SJSA1 (cell line): ENCODE measurements around the gene KCNK10. TPM values are rescaled to one million over a fixed set of nuclear protein-coding genes. Genes with fewer than 3 reads are reported as not detected.

ENCODE experiments used
- DNase-seq, 2 experiments: peaks; one replicate each; pipeline ENCODE4 v3.0.0-alpha.2; 2015 to 2020; ENCODE audit warnings: low spot score in 2 of 2, low read depth in 1 of 2
- H3K27ac ChIP-seq: fragments of 250-450 bp; sonication (Bioruptor Pico); 2 replicates; pipeline ENCODE4 v1.5.1; 2020; ENCODE audit warnings: mild to moderate bottlenecking, moderate library complexity
- H3K27me3 ChIP-seq: fragments of 250-450 bp; sonication (Bioruptor Pico); replicated peaks from 2 replicates; pipeline ENCODE4 v1.5.1; 2020; ENCODE audit warnings: mild to moderate bottlenecking, moderate library complexity
- H3K36me3 ChIP-seq: fragments of 250-450 bp; sonication (Bioruptor Pico); 2 replicates; pipeline ENCODE4 v1.5.1; 2020; ENCODE audit warnings: mild to moderate bottlenecking
- H3K4me1 ChIP-seq: fragments of 250-450 bp; sonication (Bioruptor Pico); replicated peaks from 2 replicates; pipeline ENCODE4 v1.6.1; 2021; ENCODE audit warnings: mild to moderate bottlenecking
- H3K4me3 ChIP-seq: fragments of 250-450 bp; sonication (Bioruptor Pico); 2 replicates; pipeline ENCODE4 v1.5.1; 2020; ENCODE audit warnings: mild to moderate bottlenecking
- H3K9me3 ChIP-seq: fragments of 250-450 bp; sonication (Bioruptor Pico); replicated peaks from 2 replicates; pipeline ENCODE4 v1.5.1; 2020; ENCODE audit warnings: mild to moderate bottlenecking
- total RNA-seq: library from RNA; depleted of rRNA; stranded (reverse); fragments of >200 nt; shearing (Covaris generic); gene quantifications from 2 replicates; pipeline ENCODE4 v1.2.3, GENCODE V29; 2014

The KCNK10 gene
- total RNA-seq, 1 experiment from 2014 or later: not detected

DNA sequence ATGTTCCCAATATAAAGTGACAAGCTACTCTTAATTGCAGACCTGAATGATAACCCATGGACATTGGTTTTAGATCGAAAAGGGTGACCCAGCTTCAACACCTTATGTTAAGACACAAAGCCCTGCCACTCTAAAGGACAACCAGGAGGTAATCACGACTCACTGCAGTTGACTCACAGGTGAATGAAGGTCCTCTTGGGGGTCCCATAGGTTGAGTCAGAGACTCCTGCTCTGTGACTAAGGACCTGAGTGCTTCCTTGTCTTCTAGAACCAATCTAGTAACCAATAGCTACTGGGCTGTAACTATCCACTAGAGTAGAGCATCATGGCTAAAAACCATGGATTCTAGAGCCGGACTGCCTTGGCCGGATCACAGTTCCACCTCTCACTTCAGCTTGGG lies 73.8 kb downstream of the KCNK10 start:
- no peak for DNase-seq
- H3K36me3 ChIP-seq: no peaks in the 10 kb centered on the region
- H3K4me3 ChIP-seq: no peak overlapping the region
- H3K9me3 ChIP-seq: no peaks in the 10 kb centered on the region
- H3K4me1 ChIP-seq: no peaks in the 10 kb centered on the region
- H3K27me3 ChIP-seq: no peaks in the 10 kb centered on the region
- no peak overlapping the region for H3K27ac ChIP-seq

DNA sequence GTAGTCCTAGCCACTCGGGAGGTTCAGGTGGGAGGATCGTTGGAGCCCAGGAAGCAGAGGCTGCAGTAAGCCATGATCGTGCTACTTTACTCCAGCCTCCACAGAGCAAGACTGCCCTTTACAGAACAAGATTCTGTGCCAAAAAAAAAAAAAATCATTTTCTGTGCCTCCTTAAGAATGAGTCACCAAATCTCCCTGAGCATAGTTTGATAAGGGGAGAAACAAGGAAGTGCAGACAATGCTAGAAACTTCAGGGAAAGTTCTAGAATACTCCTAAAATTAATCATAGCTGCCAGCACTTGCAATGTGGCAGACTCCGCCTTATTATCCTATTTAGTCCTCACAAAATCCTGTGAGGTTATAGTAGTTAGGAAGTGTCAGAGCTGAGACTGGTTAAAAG lies 74.5 kb downstream of the KCNK10 start:
- Histone ChIP-seq H3K27ac (no peak overlapping the region), H3K4me1 (no peaks in the 10 kb centered on the region), H3K4me3 (no peak overlapping the region), H3K9me3 (no peaks in the 10 kb centered on the region), H3K36me3 (no peaks in the 10 kb centered on the region), H3K27me3 (no peaks in the 10 kb centered on the region)
- no peak for DNase-seq

DNA sequence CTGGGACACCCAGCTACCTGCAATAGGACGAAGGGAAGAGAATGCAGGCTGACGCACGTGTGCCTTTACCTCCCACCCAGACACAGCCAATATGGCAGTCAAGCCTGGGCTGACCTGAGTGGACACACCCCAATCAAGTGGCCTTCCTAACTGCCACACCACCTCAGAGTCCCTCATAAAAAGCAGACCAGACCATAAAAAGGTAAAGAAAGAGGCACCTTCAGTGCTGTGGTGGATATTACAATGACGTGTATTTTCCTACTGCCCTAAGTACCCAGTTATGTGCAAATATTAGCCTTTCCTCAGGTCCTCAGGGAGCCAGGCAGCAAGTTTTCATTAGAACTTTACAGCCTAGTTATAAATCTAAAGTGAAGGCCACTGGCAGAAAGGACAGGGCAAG lies 75.8 kb downstream of the KCNK10 start:
- H3K9me3 ChIP-seq: no peaks in the 10 kb centered on the region
- H3K4me1 ChIP-seq: no peaks in the 10 kb centered on the region
- no peaks in the 10 kb centered on the region for H3K36me3 ChIP-seq
- no peaks in the 10 kb centered on the region for H3K27me3 ChIP-seq
- H3K27ac ChIP-seq: no peak overlapping the region
- DNase-seq: no peak
- H3K4me3 ChIP-seq: no peak overlapping the region

DNA sequence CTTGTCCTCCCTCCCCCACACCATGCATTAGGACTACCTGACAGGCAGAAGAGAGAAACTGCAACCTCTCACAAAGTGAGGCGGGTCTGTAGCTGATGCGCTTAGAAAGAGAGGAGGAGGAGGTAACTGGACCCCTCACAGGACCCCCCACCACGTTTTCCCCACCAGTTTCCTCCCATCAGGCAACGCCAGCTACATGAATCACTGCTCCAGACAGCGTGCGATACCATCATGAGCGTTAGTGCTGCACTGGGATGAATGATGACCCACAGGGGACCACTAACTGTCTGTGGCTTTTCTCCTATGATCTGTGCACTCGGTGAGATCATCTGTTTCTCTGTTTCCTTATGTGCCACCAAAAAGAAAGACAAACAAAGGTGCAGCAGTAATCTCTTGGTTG lies 77.7 kb downstream of the KCNK10 start:
- H3K36me3 ChIP-seq: no peaks in the 10 kb centered on the region
- no peaks in the 10 kb centered on the region for H3K27me3 ChIP-seq
- DNase-seq: no peak
- no peak overlapping the region for H3K27ac ChIP-seq
- no peaks in the 10 kb centered on the region for H3K4me1 ChIP-seq
- H3K4me3 ChIP-seq: no peak overlapping the region
- H3K9me3 ChIP-seq: no peaks in the 10 kb centered on the region

DNA sequence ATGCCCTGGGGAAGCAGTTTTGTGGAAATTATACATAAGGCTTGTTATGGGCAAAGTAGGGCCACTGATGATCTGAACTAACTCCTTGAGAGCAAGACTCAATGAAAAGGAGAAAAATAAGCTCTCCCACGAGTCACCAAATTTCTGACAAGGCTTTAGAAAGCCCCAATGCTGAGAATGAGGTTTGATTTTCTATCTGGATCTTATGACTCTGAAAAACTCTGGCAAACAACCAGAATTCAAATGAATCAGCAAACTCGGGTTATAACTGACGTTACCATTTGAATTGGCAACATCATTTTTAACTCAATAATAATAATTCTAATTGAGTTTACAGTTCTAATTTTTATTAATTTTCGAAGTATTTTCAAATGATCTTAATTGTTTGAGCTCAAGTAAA lies 79.1 kb downstream of the KCNK10 start:
- Histone ChIP-seq H3K4me1 (no peaks in the 10 kb centered on the region), H3K27ac (no peak overlapping the region), H3K27me3 (no peaks in the 10 kb centered on the region), H3K4me3 (no peak overlapping the region), H3K9me3 (no peaks in the 10 kb centered on the region), H3K36me3 (no peaks in the 10 kb centered on the region)
- DNase-seq: no peak

DNA sequence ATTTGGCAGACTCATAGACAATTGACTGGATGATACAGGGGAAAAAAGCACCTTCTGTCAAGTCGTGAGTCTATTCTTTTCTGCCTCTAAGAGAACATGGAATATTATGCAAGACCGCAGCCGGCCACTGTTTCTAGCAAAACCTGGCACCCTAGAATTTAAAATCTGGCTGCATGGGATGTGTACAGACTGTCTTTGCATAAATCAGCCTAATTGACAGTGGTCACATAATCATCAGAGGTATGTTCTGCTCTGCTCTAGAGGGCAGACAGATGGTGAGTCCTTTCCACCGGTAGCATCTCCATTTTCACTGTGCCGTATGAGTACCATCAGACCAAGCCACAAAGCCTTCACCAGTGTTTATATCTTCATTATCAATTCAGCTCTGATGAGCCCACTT lies 80.6 kb downstream of the KCNK10 start:
- Histone ChIP-seq H3K4me1 (no peaks in the 10 kb centered on the region), H3K27ac (no peak overlapping the region), H3K9me3 (no peaks in the 10 kb centered on the region), H3K27me3 (no peaks in the 10 kb centered on the region), H3K36me3 (no peaks in the 10 kb centered on the region), H3K4me3 (no peak overlapping the region)
- DNase-seq: no peak

DNA sequence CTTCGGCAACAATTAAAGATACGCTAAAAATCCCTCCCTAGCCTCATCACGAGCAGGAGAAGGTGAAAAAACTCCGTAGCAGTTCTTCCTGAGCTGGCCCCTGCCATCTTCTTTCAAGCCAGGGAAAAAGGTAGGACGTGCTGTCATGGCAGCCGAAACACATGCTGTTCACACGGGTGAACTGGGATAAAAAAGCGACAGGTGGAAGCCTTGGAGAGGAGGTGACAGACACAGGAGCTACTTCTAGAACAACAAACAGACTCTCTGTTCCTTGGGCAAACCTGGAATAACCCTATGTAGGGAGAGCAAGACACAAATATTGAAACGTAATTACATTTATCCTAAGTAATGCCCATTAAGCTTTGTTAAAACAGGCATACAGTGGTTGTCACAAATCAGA lies 81.3 kb downstream of the KCNK10 start:
- H3K4me3 ChIP-seq: no peak overlapping the region
- H3K4me1 ChIP-seq: no peaks in the 10 kb centered on the region
- H3K36me3 ChIP-seq: no peaks in the 10 kb centered on the region
- H3K27ac ChIP-seq: no peak overlapping the region
- no peaks in the 10 kb centered on the region for H3K27me3 ChIP-seq
- no peak for DNase-seq
- no peaks in the 10 kb centered on the region for H3K9me3 ChIP-seq

DNA sequence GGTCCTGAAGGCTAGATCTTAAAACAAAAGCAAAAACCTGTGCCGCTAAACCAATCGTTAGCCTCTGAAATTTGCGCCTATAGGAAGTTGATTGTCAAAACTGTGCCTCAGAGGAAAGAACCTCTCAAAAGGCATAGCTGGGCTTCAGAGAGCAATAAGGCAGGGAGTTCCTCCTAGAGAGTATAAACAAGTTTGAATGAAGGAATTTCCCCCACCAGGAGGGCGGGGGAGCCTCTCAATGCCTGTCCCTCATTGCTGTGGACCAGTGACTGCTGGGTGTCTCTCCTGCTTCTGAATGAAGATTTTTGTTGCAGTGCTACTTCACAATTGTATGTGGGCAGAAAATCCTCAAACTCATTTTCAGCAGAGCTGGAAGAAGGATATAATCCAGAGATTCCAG lies 88.6 kb downstream of the KCNK10 start:
- H3K27ac ChIP-seq: no peak overlapping the region

DNA sequence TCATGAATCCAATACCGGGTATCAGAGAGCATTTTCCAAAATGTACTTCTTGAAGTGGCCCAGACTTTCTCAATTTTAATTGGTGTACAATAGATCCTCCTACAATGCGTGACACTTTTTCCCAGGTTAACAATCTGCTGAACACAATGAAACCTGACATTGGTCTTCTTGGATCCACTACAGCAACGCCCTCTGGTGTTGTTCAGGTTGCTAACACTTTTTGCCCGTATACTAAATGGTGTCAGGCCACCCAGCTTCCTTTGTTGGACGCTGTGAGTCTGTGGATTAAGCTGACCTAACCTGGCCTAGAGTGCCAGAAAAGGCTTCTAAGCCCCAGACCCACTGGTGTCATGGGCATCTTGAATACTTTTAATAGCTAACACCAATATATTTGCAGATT lies 89.2 kb downstream of the KCNK10 start:
- H3K27me3 ChIP-seq: no peaks in the 10 kb centered on the region
- DNase-seq: no peak
- H3K27ac ChIP-seq: no peak overlapping the region
- no peaks in the 10 kb centered on the region for H3K9me3 ChIP-seq
- no peaks in the 10 kb centered on the region for H3K4me1 ChIP-seq
- H3K4me3 ChIP-seq: no peak overlapping the region
- no peaks in the 10 kb centered on the region for H3K36me3 ChIP-seq

More for the DNA sequence above, 88.6 kb downstream of the KCNK10 start:
- Histone ChIP-seq H3K36me3 (no peaks in the 10 kb centered on the region), H3K9me3 (no peaks in the 10 kb centered on the region), H3K4me1 (no peaks in the 10 kb centered on the region), H3K27me3 (no peaks in the 10 kb centered on the region), H3K4me3 (no peak overlapping the region)
- DNase-seq: no peak

DNA sequence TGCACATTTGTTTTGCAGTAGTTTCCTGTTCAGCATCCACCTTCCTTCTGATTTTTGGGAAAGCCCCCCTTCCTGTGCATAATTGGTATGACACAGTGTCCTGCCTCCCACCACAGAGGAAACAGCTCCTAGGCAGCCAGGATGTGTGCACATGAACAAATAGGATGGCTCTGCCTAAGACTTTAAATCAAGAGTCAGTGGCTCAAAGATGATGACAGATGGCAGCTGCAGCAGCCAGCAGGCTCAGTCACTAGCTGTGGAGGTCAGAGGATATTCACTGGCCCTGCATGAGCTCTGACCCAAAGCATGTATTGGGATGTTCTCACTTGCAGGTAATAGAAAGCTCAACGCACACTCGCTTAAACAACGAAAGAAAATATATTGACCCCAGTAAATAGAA lies 90.3 kb downstream of the KCNK10 start:
- Histone ChIP-seq H3K4me1 (no peaks in the 10 kb centered on the region), H3K9me3 (no peaks in the 10 kb centered on the region), H3K27ac (no peak overlapping the region), H3K4me3 (no peak overlapping the region), H3K27me3 (no peaks in the 10 kb centered on the region), H3K36me3 (no peaks in the 10 kb centered on the region)
- no peak for DNase-seq

DNA sequence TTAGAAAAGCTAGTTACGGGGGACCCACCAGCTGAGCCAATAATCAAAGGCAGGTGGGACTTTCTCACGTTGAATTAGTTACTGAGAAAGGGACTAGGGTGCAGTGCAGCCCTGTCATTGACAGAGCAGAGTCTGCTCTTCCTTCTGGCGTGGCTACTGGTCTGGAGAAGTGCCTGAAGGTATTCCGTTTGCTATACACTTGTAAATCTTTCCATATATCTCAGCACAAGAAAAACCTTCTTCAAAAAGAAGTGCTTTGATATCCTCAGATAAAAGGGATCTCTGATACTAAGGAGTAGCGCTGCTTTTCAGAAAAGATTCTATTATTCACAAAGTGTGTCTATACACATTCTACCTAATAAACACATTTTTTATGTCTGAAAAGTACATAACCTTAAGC lies 91.5 kb downstream of the KCNK10 start:
- Histone ChIP-seq H3K27me3 (no peaks in the 10 kb centered on the region), H3K4me1 (no peaks in the 10 kb centered on the region), H3K4me3 (no peak overlapping the region), H3K36me3 (no peaks in the 10 kb centered on the region), H3K9me3 (no peaks in the 10 kb centered on the region), H3K27ac (no peak overlapping the region)
- DNase-seq: no peak

DNA sequence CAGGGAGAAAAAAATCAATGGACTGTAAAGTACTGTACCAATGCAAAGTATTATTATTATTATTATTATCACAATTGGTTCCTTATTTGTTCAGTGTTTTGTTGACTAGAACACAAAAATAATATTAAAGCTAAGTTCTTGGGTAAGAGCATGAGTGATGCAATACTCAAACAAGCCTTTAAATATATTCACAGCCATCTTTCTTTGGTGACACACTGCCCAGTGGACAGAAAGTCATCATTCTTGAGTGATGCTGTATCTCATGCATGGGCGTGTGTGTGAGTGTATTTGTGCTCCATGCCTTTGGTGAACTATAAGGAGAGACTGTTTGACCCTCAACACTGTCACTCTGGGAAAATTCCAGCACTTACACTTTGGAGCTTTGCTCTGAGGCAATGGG lies 93.6 kb downstream of the KCNK10 start:
- H3K27me3 ChIP-seq: no peaks in the 10 kb centered on the region
- H3K36me3 ChIP-seq: no peaks in the 10 kb centered on the region
- H3K4me1 ChIP-seq: no peaks in the 10 kb centered on the region
- DNase-seq: no peak
- H3K27ac ChIP-seq: no peak overlapping the region
- no peaks in the 10 kb centered on the region for H3K9me3 ChIP-seq
- H3K4me3 ChIP-seq: no peak overlapping the region

DNA sequence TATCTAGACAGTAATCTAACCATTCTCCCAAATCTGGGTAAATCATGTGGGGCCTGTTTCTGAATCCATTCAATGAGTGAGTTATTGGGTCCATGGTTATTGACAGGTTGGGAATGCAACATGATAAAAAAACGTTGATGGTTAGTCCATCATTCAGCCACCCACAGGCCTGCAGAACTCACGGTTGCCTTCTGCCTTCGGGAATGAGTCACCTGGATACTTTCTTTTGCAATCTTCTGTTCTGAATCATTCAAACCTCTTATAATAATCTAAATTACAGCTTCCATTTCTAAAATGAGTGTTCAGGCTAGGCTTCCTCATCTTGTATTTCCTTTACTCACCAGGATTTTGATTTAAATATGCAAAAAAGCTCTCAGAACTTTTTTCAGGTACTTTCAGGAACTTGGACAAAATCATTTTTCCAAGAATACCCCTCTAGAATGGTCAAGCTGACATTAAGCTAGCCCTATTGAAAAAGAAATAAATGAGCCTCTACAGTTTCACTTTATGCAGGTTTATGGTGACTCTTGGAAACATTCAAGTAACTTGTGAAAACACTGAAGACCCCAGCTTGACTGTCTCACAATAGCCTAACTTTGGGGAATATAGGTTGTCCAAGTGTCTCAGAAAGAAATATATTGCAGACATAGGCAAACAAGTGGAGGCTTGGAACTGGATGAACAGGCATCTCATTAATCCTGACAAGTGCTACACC lies 94.4 kb downstream of the KCNK10 start:
- Histone ChIP-seq H3K4me1 (no peaks in the 10 kb centered on the region), H3K4me3 (no peak overlapping the region), H3K9me3 (no peaks in the 10 kb centered on the region), H3K27me3 (no peaks in the 10 kb centered on the region), H3K27ac (no peak overlapping the region), H3K36me3 (no peaks in the 10 kb centered on the region)
- DNase-seq: no peak

DNA sequence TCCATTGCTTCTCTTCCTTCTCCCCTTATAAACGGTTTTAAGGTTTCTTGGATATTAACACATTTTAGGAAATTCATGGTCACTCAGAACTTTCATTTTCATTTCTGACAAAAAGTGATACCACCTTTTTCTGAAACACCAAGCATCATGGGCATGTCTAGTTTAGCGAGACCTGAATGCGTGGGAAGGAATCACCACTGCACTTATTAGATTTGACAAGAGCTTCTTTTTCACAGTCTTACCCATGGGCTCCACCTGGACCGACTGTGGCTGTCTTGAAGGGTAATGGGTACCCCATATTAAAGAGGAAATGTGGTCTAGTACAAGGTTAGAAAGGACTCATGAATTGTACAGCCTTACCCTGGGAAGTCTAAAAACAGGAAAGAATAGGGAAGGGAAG lies 95.4 kb downstream of the KCNK10 start:
- H3K27me3 ChIP-seq: no peaks in the 10 kb centered on the region
- no peak overlapping the region for H3K4me3 ChIP-seq
- no peaks in the 10 kb centered on the region for H3K36me3 ChIP-seq
- H3K9me3 ChIP-seq: no peaks in the 10 kb centered on the region
- no peak overlapping the region for H3K27ac ChIP-seq
- no peak for DNase-seq
- H3K4me1 ChIP-seq: no peaks in the 10 kb centered on the region

DNA sequence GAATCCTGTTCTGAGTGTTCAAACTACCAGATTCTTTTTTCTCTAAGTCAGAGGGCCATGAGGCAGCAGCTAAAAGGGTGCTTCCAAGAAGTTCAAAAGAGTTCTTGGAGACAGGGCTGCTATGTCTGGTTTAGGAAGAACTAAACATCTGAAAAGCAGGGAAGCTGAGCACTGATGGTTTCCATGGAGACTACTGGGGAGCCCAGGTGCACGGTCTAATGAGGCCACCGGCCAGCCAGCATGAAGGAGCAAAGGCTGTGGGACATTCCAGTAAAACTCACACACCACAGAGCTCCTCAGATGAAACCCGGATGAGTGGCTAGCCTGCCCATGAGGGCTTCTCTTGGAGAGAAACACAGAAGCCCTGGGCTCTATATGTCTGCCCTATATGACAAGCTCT lies 97.3 kb downstream of the KCNK10 start:
- no peak overlapping the region for H3K4me3 ChIP-seq
- no peaks in the 10 kb centered on the region for H3K27me3 ChIP-seq
- no peaks in the 10 kb centered on the region for H3K36me3 ChIP-seq
- H3K27ac ChIP-seq: no peak overlapping the region
- DNase-seq: no peak
- no peaks in the 10 kb centered on the region for H3K9me3 ChIP-seq
- no peaks in the 10 kb centered on the region for H3K4me1 ChIP-seq
